Osteocyte (in vitro differentiated cells): ENCODE results near the gene EMC9. TPM values are rescaled to one million over a fixed set of nuclear protein-coding genes. Genes with fewer than 3 reads are reported as not detected.

Source experiments
- DNase-seq: peaks from one replicate; pipeline ENCODE4 v3.0.0; 2021; ENCODE audit warnings: mixed read lengths; ENCODE audit not compliant: unreplicated experiment; ENCODE audit errors: extremely low spot score
- H3K27ac Mint-ChIP-seq: one replicate; pipeline ENCODE4 v1.8.0; 2021; ENCODE audit warnings: mild to moderate bottlenecking, mixed read lengths; ENCODE audit not compliant: unreplicated experiment
- H3K27me3 Mint-ChIP-seq: one replicate; pipeline ENCODE4 v1.8.0; 2021; ENCODE audit warnings: mixed read lengths; ENCODE audit not compliant: unreplicated experiment
- H3K36me3 Mint-ChIP-seq: one replicate; pipeline ENCODE4 v1.8.0; 2021; ENCODE audit warnings: mixed read lengths; ENCODE audit not compliant: unreplicated experiment
- H3K4me1 Mint-ChIP-seq: one replicate; pipeline ENCODE4 v1.8.0; 2021; ENCODE audit warnings: mixed read lengths; ENCODE audit not compliant: unreplicated experiment
- H3K4me3 Mint-ChIP-seq: one replicate; pipeline ENCODE4 v1.8.0; 2021; ENCODE audit warnings: mild to moderate bottlenecking, moderate library complexity, mixed read lengths; ENCODE audit not compliant: unreplicated experiment
- H3K9me3 Mint-ChIP-seq: one replicate; pipeline ENCODE4 v1.8.0; 2021; ENCODE audit warnings: mixed read lengths; ENCODE audit not compliant: unreplicated experiment
- CTCF ChIP-seq: fragments of 200-600 bp; sonication (generic); IDR thresholded peaks from 2 replicates; pipeline ENCODE4 v1.5.0; 2021; ENCODE audit warnings: antibody characterized with exemption, mild to moderate bottlenecking, moderate library complexity
- total RNA-seq: library from RNA; stranded (reverse); gene quantifications from 2 replicates; pipeline ENCODE4 v1.2.1, GENCODE V29; 2021

Gene EMC9
- total RNA-seq, 1 donor from 2014 or later, result 15.6 TPM

- Mint-ChIP-seq H3K36me3 (peaks cover 29% of the 10 kb centered on the region), H3K9me3 (no peaks in the 10 kb centered on the region), H3K27ac (no peak overlapping the region), H3K4me3 (no peak overlapping the region), H3K4me1 (peaks cover 14% of the 10 kb centered on the region), H3K27me3 (no peaks in the 10 kb centered on the region)
- DNase-seq, result no peak
- no peak for TF ChIP-seq CTCF
Measured at GRCh38 chr14:24117179-24117578, 24.2 kb downstream of the EMC9 start.

- TF ChIP-seq CTCF, result no peak
- H3K27me3 Mint-ChIP-seq, result no peaks in the 10 kb centered on the region
- H3K4me3 Mint-ChIP-seq, result peak overlapping the region; percentile 95
- peaks cover 24% of the 10 kb centered on the region for H3K36me3 Mint-ChIP-seq
- no peaks in the 10 kb centered on the region for H3K9me3 Mint-ChIP-seq
- H3K4me1 Mint-ChIP-seq, result peaks cover 14% of the 10 kb centered on the region
- no peak overlapping the region for H3K27ac Mint-ChIP-seq
- DNase-seq, result no peak
Measured at GRCh38 chr14:24116128-24116814, 25.1 kb downstream of the EMC9 start.

GRCh38 chr14:24115422-24116127, 25.8 kb downstream of the EMC9 start:
- peaks cover 14% of the 10 kb centered on the region for H3K4me1 Mint-ChIP-seq
- H3K9me3 Mint-ChIP-seq, result no peaks in the 10 kb centered on the region
- no peak for TF ChIP-seq CTCF
- H3K4me3 Mint-ChIP-seq, result peak overlapping the region; percentile 95
- peak overlapping the region; percentile 99 for H3K27ac Mint-ChIP-seq
- peaks cover 20% of the 10 kb centered on the region for H3K36me3 Mint-ChIP-seq
- DNase-seq, result no peak
- no peaks in the 10 kb centered on the region for H3K27me3 Mint-ChIP-seq

GRCh38 chr14:24114532-24115421, 26.6 kb downstream of the EMC9 start, which contains the start of the genes DCAF11 and NRL:
DCAF11 (plus strand) TSS chr14:24114777; CDS start chr14:24115595, 818 bp downstream.
NRL (minus strand) TSS chr14:24114949; CDS start chr14:24082848, 32,101 bp downstream.
- DNase-seq, result peak; percentile 100
- Mint-ChIP-seq H3K4me3 (peak within 1 kb of the TSS; percentile 95), H3K27me3 (no peaks in the 10 kb centered on the region), H3K36me3 (peaks cover 17% of the 10 kb centered on the region), H3K9me3 (no peaks in the 10 kb centered on the region), H3K4me1 (peaks cover 14% of the 10 kb centered on the region), H3K27ac (peak within 1 kb of the TSS; percentile 99)
- no peak for TF ChIP-seq CTCF
